Measurements from ENCODE around the gene TXNIP.

TXNIP gene

GRCh38 chr1:145963265-145964019 is 32.9 kb downstream of the TXNIP start:
- DNase-seq = no peak

DNA sequence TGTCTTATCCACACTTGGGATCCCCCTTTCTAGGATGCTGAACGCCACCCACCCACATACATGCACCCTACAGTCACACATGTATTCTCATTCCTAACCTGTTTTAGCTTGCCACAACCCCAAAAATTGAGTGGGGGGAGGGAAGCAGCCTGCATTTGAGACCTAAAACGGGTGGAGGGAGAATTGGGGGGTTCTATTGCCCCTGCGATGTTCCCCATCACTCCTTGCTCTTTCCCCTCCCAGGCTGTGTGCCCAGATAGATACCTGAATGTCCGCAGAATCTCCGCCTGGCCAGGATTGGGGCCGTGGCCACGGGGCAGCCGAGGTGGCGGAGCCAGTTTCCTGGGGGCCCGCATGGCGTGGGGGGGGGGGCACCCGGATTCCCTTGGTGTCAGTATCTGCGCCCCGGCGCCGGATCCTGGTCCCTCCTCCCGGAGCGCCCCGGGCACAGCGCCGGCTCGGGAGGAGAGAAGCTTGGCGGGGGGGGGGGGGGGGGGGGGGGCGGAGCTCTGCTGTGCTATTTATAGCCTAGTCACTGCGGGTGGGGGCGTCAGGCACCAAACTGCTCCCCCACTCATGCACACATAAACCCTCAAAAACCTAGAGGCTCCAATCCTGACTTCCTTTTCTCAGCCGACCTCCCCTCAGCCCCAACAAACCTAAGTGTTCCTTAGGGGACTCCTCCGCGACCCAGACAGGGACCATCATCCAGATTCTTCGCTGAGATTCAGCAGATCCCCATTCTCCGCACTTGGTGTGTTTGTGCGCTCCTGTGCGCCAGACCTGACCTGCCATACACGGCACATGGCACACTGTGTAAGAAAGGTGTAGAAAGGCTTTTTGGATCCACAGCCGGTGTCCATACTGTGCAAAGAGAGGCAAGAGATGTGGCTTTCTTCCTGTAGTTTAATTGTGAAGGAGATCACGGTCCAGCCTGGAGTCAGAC is 33.9 kb downstream of the TXNIP start:
- DNase-seq = no peak

- peak; percentile 58 for DNase-seq
These were observed 34.8 kb downstream of the TXNIP start for GRCh38 chr1:145961425-145962156.

DNA sequence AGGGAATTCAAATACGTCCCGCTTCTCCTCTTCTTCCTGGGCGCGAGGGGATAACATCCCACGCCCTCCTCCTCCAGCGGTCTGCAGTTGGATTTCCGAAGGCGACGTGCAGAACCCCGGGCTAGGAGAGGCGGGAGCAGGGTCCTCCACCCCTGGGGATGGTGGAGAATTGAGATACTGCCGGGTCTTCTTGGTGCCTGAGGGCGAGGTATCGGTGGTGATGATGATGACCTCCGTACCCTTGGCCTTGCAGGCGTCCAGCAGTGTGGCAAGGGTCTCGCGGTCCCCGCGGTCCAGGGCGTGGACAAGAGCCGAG is 35.3 kb downstream of the TXNIP start:
- DNase-seq = no peak

GRCh38 chr1:145960468-145961108 is 35.8 kb downstream of the TXNIP start:
- DNase-seq = peak; percentile 49

DNA sequence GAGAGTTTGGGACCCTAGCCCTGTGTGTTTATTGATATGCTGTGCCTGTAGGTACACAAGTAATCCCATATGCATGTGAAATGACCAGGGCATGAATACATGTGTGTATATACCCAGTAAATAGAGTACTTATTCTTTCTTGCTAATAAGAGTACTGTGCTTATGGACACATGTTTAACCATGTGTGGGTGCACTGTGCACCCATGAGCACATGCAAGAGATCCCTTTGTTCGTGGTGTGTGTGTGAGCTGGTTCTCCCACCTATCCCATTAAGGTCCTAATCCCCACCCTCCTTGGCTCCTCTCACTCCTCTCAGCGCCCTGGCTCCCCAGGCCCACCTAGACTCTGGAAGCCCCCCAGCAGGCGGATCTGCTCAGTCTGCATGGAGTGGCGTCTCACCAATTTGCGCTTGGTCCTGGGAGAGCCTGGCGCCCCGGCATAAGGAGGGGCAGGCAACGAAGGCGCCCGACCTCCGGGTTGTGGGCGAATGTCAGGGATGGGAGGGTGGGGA is 36.4 kb downstream of the TXNIP start:
- no peak for DNase-seq

GRCh38 chr1:145959333-145959732 is 37.0 kb downstream of the TXNIP start:
- DNase-seq = no peak

DNA sequence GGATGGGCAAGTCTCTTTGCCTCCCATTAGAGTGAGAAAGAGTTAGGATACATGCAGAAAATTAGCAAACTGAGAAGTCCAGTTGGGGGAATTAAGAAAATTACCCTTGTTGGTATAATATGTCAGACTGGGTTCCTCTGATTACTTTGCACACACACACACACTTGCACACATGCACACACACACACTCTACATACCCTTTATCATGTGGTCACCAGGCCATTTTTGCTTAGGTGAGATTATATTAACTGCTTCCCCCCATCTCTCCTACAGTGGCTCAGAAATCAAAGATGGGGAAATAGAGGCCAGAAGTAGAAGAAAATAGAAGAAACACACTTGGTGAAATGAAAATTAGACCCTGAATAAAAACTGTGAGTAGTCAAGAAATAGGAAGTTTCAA is 37.6 kb downstream of the TXNIP start:
- DNase-seq = no peak

GRCh38 chr1:145957443-145958319 is 38.7 kb downstream of the TXNIP start, which contains the start of gene LIX1L:
LIX1L (minus strand) TSS chr1:145958017; CDS start chr1:145957927, 90 bp downstream.
- peak; percentile 98 for DNase-seq

DNA sequence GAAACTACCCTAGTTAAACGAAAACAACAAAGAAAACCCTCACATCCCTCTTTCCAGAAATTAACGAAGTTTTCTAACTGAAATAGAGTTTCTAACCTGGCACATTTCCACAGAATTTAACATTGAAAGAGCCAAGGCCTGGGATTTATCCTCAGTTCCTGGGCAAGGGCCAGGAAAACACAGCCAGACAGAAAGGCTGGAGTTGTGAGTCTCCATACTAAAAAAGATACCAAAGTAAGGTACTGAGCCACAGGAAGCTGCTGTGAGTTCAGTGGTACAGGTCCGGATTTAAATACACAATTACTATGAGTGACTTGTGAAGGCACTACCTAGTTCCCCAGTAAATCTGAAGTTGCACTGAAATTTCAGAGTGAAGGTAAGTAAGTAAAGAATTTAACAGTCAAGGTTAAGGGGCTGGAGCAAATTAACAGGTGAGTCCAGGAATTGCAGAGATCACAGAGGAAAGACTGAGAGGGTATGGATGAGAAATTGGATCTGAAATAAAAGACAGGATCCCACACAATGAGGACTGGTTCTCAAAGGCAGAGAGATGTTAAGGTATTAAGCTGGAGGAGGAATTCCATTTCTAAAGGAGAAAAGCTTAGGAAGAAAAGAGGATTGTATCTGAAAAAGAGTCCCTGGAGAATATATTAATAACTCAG is 39.5 kb downstream of the TXNIP start:
- DNase-seq = no peak

- DNase-seq = no peak
These were observed 40.0 kb downstream of the TXNIP start for GRCh38 chr1:145956361-145956760.

DNA sequence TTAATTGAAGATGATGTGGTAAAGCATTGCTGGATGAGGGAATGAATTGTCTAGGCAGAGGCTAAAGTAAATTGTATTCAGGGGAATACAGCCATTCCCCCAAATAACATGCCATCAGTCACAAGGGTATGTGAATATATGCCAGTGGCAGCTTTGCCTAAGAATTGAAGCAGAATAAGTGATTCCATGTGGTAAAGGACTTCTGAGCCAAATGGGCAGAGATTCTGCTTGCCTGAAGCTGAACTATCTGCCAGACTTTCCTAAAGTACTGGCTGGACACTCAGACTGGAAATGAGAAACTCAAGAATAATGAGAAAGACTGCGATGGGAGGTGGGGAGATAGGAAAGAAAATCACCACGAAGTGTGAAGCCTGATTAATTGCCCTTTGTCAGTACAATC is 40.9 kb downstream of the TXNIP start:
- DNase-seq = no peak

DNA sequence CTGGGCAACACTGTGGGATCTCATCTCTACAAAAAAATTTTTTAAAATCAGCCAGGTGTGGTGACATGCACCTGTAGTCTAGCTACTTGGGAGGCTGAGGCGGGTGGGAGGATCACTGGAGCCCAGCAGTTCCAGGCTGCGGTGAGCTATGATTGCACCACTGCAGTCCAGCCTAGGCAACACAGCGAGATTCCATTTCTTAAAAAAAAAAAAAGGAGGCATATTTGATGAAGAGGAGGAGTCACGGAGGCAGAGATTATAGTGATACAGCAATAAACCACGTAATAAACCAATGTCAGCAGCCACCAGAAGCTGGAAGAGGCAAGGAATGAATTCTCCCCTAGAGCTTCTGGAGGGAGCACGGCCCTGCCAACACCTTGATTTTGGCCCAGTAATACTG is 42.5 kb downstream of the TXNIP start:
- DNase-seq = no peak

DNA sequence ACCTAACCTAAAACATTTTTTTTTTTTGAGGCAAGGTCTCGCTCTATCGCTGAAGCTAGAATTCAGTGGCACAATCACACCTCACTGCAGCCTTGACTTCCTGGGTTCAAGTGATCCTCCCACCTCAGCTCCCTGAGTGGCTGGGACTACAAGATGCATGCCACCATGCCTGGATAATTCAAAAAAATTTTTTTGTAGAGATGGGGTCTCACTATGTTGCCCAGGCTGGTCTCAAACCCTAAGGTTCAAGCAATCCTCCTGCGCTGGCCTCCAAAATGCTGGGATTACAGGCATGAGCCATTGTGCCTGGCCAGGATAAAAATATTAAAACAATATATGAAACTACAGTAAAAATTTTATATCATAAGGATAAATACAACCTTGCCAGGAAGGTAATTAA is 43.5 kb downstream of the TXNIP start:
- DNase-seq = no peak

- no peak for DNase-seq
These were observed 44.9 kb downstream of the TXNIP start for GRCh38 chr1:145951526-145951925.

DNA sequence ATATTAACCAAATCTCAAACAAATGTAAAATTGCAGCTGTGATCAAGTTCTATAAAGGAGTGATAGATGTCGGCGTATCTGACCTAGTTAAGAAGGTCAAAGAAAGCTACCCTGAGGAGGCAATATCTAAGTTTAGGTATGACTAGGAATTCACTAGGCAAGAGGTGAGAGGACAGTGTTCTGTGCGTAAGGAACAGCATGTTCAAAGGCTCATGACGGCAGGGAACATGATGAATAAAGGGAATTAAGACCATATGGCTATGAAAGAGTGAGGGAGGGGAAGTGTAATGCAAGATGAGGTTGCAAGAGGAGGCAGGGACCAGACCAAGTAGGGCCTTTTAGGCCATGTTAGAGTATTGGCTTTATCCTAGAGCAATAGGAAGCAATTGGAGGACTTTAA is 47.2 kb downstream of the TXNIP start:
- DNase-seq = no peak

- no peak for DNase-seq
These were observed 48.8 kb downstream of the TXNIP start for GRCh38 chr1:145947551-145947950.

DNA sequence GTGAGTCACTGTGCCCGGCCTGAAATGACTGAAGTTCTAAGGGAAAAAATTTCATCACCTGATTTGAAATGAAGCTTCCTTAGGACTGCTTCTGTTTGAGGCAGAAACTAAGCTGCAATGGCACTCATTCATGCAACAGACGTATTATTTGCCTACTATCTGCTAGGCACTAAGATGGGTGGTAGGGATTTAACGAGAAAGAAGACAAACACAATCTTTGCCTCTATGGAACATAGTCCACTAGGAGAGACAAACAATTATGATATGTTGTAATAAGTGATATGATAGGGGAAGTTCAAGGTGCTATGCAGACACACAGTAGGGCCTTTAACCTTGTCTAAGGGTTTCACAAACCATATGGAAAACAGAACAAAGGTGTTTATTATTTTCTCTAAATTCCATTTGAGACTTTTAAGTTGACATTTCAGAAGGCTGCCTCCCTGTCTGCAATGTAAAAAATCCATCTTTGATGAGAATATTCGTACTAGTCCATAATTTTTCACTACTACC is 49.8 kb downstream of the TXNIP start:
- DNase-seq = no peak

- no peak for DNase-seq
These were observed 51.8 kb downstream of the TXNIP start for GRCh38 chr1:145944532-145944931.

DNA sequence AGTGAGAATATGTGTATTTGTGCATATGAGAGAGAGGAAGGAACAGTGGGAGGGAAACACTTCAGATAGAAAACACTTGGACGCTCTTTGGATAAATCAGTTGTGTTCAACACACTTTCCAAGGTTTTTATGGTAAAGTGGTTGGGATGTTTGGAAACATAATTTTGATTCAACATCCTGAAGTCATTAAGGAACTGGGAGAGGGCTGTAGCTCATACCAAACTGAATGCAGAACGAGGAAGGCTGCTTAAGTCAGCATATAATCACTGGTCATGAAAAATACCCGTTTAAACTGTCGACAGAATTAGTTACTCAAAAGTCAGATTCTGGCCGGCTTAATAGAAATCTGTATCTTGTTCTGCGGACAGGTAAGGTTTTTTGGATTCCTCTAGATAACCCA is 53.5 kb downstream of the TXNIP start:
- DNase-seq = no peak

All from activated CD4-positive, alpha-beta T cell treated with anti-CD3 and anti-CD28 coated beads, Interleukin-2, amount 50 U/mL, for 16 hours (primary cell).